ENCODE results near the gene KRTAP3-1. TPM values are rescaled to one million over a fixed set of nuclear protein-coding genes. Genes with fewer than 3 reads are reported as not detected.
"Not testable (repeated sequence)": the region's sequence is repeated elsewhere in the genome, so short reads cannot be mapped to it uniquely, and the experiment has no call there.

Gene KRTAP3-1
- total RNA-seq, 1 experiment from 2014 or later: not detected

- DNase-seq (ENCODE audit: extremely low read depth, low read depth): no peak
Measured at GRCh38 chr17:41016578-41017215, 7.8 kb upstream of the KRTAP3-1 start.

- DNase-seq (ENCODE audit: extremely low read depth, low read depth): no peak
Measured at GRCh38 chr17:41015454-41015853, 6.5 kb upstream of the KRTAP3-1 start.

- DNase-seq (ENCODE audit: extremely low read depth, low read depth): no peak
Measured at GRCh38 chr17:41013606-41014005, 4.7 kb upstream of the KRTAP3-1 start.

DNA sequence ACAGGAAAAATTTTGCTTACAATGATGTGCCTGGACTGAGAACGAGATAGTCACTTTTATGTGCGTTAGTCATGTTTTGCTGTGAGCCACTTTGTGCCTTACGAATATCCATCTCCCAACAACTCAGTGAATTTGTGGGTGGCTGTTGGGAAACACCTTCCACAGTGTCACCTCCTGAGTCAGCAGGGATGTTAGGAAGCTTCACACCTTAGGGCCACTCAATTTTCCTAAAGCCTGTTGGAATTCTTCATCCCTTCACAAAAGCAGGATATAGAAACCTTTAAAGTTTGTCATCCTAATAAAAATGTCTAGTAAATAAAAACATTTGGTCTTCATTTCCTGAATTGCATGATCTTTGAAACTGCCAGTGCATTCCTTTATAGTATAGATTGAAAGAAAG lies 4.3 kb upstream of the KRTAP3-1 start:
- no peak for DNase-seq (ENCODE audit: extremely low read depth, low read depth)

- no peak for DNase-seq (ENCODE audit: extremely low read depth, low read depth)
Measured at GRCh38 chr17:41012326-41013120, 3.6 kb upstream of the KRTAP3-1 start.

DNA sequence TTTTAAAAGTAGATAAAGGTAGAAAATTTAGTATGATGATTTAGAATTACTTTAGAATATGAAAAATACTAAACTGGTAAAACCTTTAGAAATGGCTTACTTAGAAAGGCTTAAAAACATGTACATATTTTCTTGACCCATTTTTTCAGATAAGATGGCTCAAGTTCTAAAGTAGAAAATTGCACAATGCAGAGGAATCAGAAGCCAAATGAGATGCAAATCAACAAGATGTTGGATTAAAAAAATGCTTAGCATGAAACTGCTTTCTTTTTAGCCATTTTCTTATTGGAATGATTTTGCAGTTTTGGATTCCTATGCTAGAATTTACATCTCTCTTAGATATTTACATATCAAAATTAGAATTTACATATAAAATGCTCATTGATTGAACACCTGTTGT lies 1.5 kb upstream of the KRTAP3-1 start:
- DNase-seq (ENCODE audit: extremely low read depth, low read depth): no peak

- DNase-seq (ENCODE audit: extremely low read depth, low read depth): no peak
Measured at GRCh38 chr17:41009936-41010335, 1.0 kb upstream of the KRTAP3-1 start.

DNA sequence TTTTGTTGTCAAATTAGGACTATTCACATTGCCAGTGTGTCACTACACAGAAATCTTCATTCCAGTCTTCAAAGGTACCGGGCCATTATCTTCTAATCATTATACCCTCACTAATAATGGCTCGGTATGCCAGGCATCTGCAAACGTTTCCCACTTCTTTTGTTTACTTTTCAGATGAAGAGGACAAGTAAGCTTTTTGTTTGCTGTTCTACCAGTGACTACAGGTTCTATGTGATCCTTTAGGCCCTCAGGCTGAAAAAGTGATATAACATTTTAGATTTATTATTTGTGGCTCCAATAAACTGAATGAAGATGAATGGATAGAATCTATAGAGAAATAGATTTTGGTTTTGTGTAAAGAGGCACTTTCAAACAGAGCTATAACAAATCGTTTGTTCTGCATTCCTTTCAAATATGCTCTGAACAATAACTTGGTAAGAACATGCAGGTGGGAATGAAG lies 403 bp upstream of the KRTAP3-1 start:
- DNase-seq (ENCODE audit: extremely low read depth, low read depth): no peak

DNA sequence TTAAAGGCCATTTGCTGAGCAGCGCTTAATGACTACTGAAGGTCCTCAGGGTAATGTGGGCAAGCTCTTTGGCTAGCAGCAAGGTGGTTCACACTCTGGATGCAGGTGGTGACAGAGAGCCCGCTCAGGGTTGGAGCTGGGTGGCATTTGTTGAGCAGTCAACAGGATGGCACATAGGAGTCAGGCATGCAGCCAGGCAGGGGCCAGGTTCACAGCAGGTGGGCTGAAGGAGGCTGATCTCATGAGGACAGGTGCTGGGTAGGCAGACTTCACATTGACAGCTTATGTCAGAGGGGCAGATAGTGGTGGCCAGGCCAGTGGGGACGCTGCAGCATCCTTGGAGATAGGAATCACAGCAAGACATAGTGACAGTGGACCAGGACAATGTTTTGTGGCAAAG lies 4.5 kb downstream of the KRTAP3-1 start:
- DNase-seq (ENCODE audit: extremely low read depth, low read depth): no peak

DNA sequence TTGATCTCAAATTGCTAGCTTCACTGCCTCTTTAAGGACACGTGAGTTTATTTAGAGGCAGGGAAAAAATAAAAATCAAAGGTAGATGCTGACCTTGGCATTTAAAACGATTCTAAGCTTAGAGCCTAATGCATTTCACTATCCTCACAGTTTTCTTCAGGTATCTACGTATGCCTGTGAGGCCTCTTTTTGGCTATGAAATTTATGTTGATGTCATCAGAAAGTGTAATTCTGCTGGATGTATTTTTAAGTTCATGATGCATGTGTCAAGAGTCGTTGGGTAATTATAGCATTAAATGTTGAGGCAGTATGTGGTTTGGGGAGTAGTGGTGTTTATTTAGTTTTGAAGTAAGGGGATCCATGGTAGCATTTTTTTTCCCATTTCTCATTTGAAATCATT lies 5.0 kb downstream of the KRTAP3-1 start:
- no peak for DNase-seq (ENCODE audit: extremely low read depth, low read depth)

- no peak for DNase-seq (ENCODE audit: extremely low read depth, low read depth)
Measured at GRCh38 chr17:41002814-41003213, 6.1 kb downstream of the KRTAP3-1 start.

GRCh38 chr17:41001795-41002194 lies 7.1 kb downstream of the KRTAP3-1 start:
- DNase-seq (ENCODE audit: extremely low read depth, low read depth): no peak

GRCh38 chr17:40999563-40999962 lies 9.4 kb downstream of the KRTAP3-1 start, which contains the start of gene KRTAP3-2:
Gene KRTAP3-2 (minus strand): TSS chr17:40999906. CDS start chr17:40999853, 53 bp downstream.
- DNase-seq (ENCODE audit: extremely low read depth, low read depth): not testable (repeated sequence)

DNA sequence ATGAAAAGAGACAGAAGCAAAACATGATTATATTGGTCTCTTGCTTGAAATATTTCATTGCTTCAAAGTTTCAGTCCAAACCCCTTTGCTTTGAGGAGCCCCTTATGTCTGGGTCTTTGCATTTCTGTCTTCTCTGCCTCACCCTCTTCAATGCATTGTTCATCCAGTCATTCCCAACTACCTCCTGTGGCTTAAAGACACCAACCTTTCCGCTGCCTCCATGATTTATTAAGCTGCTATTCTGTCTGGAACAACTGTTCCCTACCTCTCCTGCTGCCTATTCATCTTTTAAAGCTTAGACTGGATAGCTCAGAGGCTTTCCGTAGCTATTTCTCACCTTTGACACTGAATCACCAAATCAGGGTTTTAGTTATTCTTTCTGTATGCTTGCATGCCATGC lies 11.6 kb downstream of the KRTAP3-1 start:
- DNase-seq (ENCODE audit: extremely low read depth, low read depth): no peak

DNA sequence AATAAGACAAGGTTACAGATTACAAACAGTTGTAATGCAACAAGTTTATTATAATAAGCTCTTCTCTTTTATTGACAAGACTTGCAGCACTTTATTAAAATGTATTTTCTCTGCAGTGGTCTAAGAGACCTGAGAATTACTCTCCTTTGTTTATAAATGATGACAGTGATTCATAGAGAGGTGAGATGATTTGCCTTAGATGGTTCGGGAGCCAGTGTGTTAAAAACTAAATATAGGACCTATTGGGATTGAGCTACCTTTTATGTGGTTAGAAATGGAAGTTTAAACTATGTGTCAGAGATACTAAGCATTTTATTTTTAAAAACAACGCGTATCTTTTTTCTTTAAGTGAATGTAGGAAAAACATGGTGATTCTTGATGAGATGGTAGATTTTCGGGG lies 12.1 kb downstream of the KRTAP3-1 start:
- DNase-seq (ENCODE audit: extremely low read depth, low read depth): no peak

- no peak for DNase-seq (ENCODE audit: extremely low read depth, low read depth)
Measured at GRCh38 chr17:40995116-40995515, 13.8 kb downstream of the KRTAP3-1 start.

DNA sequence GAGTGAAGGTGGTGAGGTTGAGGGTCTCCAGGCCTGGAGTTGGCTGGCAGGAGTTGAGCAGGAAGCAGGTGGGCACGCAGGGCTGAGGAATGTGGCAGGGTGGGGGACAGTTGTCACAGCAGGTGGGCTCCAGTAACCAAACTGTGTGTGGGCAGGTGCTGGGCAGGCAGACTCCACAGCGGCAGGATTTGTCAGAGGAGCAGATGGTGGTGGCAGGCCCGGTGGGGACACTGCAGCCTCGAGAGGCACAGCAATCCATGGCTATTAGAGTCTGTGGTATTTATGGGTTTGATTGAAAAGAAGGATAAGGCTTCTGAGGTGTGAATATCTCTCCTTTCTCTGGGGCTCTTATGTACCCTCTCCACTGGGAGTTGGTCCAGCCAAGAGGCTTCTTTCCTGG lies 15.1 kb downstream of the KRTAP3-1 start, which contains the start of gene KRTAP3-3:
TSS of gene KRTAP3-3 (minus strand) at position 326 of the 400 bp plus-strand sequence. CDS start at position 259, 67 bp downstream.
- no peak for DNase-seq (ENCODE audit: extremely low read depth, low read depth)

DNA sequence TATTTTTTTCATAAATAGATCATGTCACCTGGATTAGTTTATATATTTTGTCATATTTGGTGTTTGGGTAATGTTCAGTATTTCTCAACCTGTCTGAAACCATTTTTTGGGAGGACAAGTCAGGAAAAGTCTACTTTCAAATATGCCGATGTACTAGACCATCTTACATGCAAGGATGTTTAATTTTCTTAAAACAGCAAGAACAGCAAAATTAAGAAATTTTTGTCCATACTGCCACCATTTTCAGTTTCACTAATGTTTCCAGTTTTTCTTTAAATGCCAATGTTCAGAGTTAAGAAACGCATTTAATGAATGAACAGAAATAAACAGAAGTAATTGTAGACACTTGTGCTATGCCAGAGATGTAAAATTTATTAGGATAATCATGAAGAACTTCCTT lies 15.8 kb downstream of the KRTAP3-1 start:
- no peak for DNase-seq (ENCODE audit: extremely low read depth, low read depth)

DNA sequence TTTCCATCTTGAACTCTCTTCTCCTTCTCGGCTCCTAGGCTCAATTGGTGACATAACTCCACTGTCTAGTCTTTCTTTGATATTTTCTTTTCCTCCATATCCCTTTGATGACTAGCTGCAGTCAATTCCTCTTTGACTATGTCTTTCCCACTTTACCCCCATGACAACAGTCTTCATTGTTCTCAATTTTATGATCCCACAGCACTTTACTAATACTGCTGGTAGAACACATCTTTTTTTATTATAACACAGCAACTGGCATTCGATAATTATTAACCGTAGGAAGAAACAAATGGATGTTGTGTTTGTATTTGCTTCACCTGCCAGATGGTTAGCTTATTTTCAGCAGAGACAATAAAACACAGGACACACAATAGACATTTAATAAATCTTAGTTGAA lies 16.3 kb downstream of the KRTAP3-1 start:
- DNase-seq (ENCODE audit: extremely low read depth, low read depth): no peak

DNA sequence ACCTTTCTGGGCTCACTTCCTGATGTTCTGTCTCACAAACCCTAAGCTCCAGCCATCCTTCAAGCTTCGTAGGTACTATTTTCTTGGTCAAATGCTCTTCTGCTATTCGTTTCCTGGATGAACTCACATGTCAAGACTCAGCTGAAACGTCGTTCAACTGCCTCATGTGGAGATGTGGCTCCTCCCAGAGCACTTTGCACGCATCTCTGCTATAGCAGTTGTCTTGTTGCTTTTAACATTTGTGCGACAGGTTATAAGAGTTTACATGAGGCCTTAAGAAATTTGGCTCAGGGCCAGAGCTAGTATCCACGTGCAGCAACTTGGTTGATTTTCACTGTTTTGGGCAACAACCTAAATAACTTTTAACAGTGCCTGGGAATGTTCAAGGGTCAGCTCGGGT lies 22.0 kb downstream of the KRTAP3-1 start:
- no peak for DNase-seq (ENCODE audit: extremely low read depth, low read depth)

DNA sequence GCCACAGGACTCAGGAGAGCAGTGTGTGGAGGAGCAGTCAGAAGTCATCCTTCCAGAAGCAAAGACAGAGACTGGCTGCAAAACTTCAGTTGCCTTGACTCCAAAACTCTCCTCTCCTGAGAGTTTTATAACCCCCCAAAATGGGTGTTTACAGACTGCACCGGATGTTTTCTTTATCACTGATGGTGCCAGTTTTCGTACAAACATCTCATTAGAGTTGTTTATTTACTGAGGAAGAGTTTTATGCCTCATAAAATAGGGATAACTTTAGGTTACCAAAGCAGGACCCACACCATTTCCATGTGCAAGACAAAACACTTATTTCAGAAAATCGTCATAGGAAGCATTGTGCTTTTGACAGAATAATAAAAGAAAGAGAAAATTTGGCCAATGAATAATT lies 24.7 kb downstream of the KRTAP3-1 start, which contains the start of gene KRT40:
TSS of gene KRT40 (minus strand) at position 101 of the 400 bp plus-strand sequence. CDS start at position 48, 53 bp downstream.
- no peak for DNase-seq (ENCODE audit: extremely low read depth, low read depth)

- DNase-seq (ENCODE audit: extremely low read depth, low read depth): no peak
Measured at GRCh38 chr17:40981115-40981514, 27.8 kb downstream of the KRTAP3-1 start.
